GM18507 (cell line): ENCODE results near the gene PIGQ.

Experiments used
- DNase-seq: peaks from one replicate; pipeline ENCODE4 v3.0.0; 2011; ENCODE audit warnings: low read depth; ENCODE audit not compliant: insufficient read length; ENCODE audit errors: extremely low spot score
- FAIRE-seq: peaks from 2 replicates; lab custom pipeline; 2011; peaks lifted over from hg19 to GRCh38; lab: Jason Lieb, UNC

PIGQ gene

GRCh38 chr16:533391-534123, 36.2 kb upstream of the PIGQ start:
- DNase-seq (no peak), FAIRE-seq (no peak)

- no peak for FAIRE-seq
- DNase-seq: no peak
Observed at GRCh38 chr16:534135-534534, 35.6 kb upstream of the PIGQ start.

- DNase-seq (no peak), FAIRE-seq (no peak)
Observed at GRCh38 chr16:534856-535445, 34.8 kb upstream of the PIGQ start.

GRCh38 chr16:535446-536405, 34.0 kb upstream of the PIGQ start:
- DNase-seq: no peak
- no peak for FAIRE-seq

GRCh38 chr16:536746-537145, 33.0 kb upstream of the PIGQ start:
- DNase-seq (no peak), FAIRE-seq (no peak)

GRCh38 chr16:537415-538335, 32.1 kb upstream of the PIGQ start:
- no peak for FAIRE-seq
- DNase-seq: no peak

- FAIRE-seq (no peak), DNase-seq (no peak)
Observed at GRCh38 chr16:539901-540530, 29.8 kb upstream of the PIGQ start.

- FAIRE-seq: no peak
Observed at GRCh38 chr16:540645-541340, 29.0 kb upstream of the PIGQ start.

GRCh38 chr16:543301-544164, 26.2 kb upstream of the PIGQ start:
- DNase-seq: no peak
- FAIRE-seq: no peak

More at GRCh38 chr16:540645-541340, 29.0 kb upstream of the PIGQ start:
- no peak for DNase-seq

GRCh38 chr16:544517-544916, 25.3 kb upstream of the PIGQ start:
- DNase-seq (no peak), FAIRE-seq (no peak)

GRCh38 chr16:546909-547770, 22.6 kb upstream of the PIGQ start:
- DNase-seq: no peak

GRCh38 chr16:548586-548985, 21.2 kb upstream of the PIGQ start:
- no peak for FAIRE-seq

More at GRCh38 chr16:546909-547770, 22.6 kb upstream of the PIGQ start:
- no peak for FAIRE-seq

GRCh38 chr16:549544-550263, 20.1 kb upstream of the PIGQ start:
- FAIRE-seq: no peak

More at GRCh38 chr16:548586-548985, 21.2 kb upstream of the PIGQ start:
- DNase-seq: no peak

GRCh38 chr16:551210-551609, 18.6 kb upstream of the PIGQ start:
- DNase-seq (no peak), FAIRE-seq (no peak)

More at GRCh38 chr16:549544-550263, 20.1 kb upstream of the PIGQ start:
- DNase-seq: no peak

GRCh38 chr16:552171-552570, 17.6 kb upstream of the PIGQ start:
- DNase-seq (no peak), FAIRE-seq (no peak)
